Activated T-cell treated with anti-CD3 and anti-CD28 coated beads, Interleukin-2, amount 50 U/mL, for 1 hour (primary cell): Measurements from ENCODE around the gene SHMT2.

Source experiments
- DNase-seq: peaks from one replicate; pipeline ENCODE4 v3.0.0-alpha.2; 2020

Gene SHMT2

GRCh38 chr12:57198329-57198728 is 31.2 kb upstream of the SHMT2 start:
- no peak for DNase-seq

GRCh38 chr12:57199191-57199590 is 30.3 kb upstream of the SHMT2 start:
- no peak for DNase-seq

- DNase-seq = no peak
These were observed 29.0 kb upstream of the SHMT2 start for GRCh38 chr12:57200497-57200896.

- DNase-seq = no peak
These were observed 28.3 kb upstream of the SHMT2 start for GRCh38 chr12:57201219-57201618.

GRCh38 chr12:57201631-57202030 is 27.9 kb upstream of the SHMT2 start:
- no peak for DNase-seq

- DNase-seq = no peak
These were observed 27.2 kb upstream of the SHMT2 start for GRCh38 chr12:57202321-57202720.

- no peak for DNase-seq
These were observed 26.3 kb upstream of the SHMT2 start for GRCh38 chr12:57203201-57203600.

- DNase-seq = no peak
These were observed 25.7 kb upstream of the SHMT2 start for GRCh38 chr12:57203791-57204190.

GRCh38 chr12:57204454-57204853 is 25.1 kb upstream of the SHMT2 start:
- DNase-seq = no peak

- no peak for DNase-seq
These were observed 24.3 kb upstream of the SHMT2 start for GRCh38 chr12:57205186-57205585.

- DNase-seq = no peak
These were observed 23.6 kb upstream of the SHMT2 start for GRCh38 chr12:57205931-57206330.

- no peak for DNase-seq
These were observed 21.5 kb upstream of the SHMT2 start for GRCh38 chr12:57207731-57208630.

- no peak for DNase-seq
These were observed 20.8 kb upstream of the SHMT2 start for GRCh38 chr12:57208631-57209282.

GRCh38 chr12:57209916-57210315 is 19.6 kb upstream of the SHMT2 start:
- DNase-seq = no peak

- no peak for DNase-seq
These were observed 19.1 kb upstream of the SHMT2 start for GRCh38 chr12:57210461-57210860.

GRCh38 chr12:57210926-57211692 is 18.4 kb upstream of the SHMT2 start:
- no peak for DNase-seq

GRCh38 chr12:57211791-57212700 is 17.5 kb upstream of the SHMT2 start:
- DNase-seq = no peak

- no peak for DNase-seq
These were observed 16.8 kb upstream of the SHMT2 start for GRCh38 chr12:57212701-57213057.

- peak; percentile 89 for DNase-seq
These were observed 16.3 kb upstream of the SHMT2 start for GRCh38 chr12:57213058-57213715.

GRCh38 chr12:57213763-57214397 is 15.6 kb upstream of the SHMT2 start:
- DNase-seq = no peak

- DNase-seq = peak; percentile 72
These were observed 15.1 kb upstream of the SHMT2 start for GRCh38 chr12:57214398-57214781.

- DNase-seq = no peak
These were observed 14.4 kb upstream of the SHMT2 start for GRCh38 chr12:57215065-57215464.
